Parathyroid adenoma (tissue), 2 donors: Measurements from ENCODE around the gene CD300LG.

Experiments used
- H2AFZ ChIP-seq: fragments of 300-600 bp; sonication (generic); one replicate; pipeline ENCODE4 v1.7.0; 2017; ENCODE audit warnings: antibody characterized with exemption, mild to moderate bottlenecking
- H3K27ac ChIP-seq: fragments of 300-600 bp; sonication (generic); one replicate; pipeline ENCODE4 v1.7.0; 2017
- H3K27me3 ChIP-seq: fragments of 300-600 bp; sonication (generic); one replicate; pipeline ENCODE4 v1.7.0; 2017; ENCODE audit warnings: low read length; ENCODE audit not compliant: control insufficient read depth, insufficient read depth
- H3K36me3 ChIP-seq: fragments of 300-600 bp; sonication (generic); one replicate; pipeline ENCODE4 v1.7.0; 2017; ENCODE audit warnings: low read length; ENCODE audit not compliant: control insufficient read depth, insufficient read depth
- H3K4me1 ChIP-seq: fragments of 300-600 bp; sonication (generic); one replicate; pipeline ENCODE4 v1.7.0; 2017; ENCODE audit warnings: control low read depth
- H3K4me2 ChIP-seq: fragments of 300-600 bp; sonication (generic); one replicate; pipeline ENCODE4 v1.7.0; 2017; ENCODE audit warnings: low read length
- H3K4me3 ChIP-seq: fragments of 300-600 bp; sonication (generic); one replicate; pipeline ENCODE4 v1.7.0; 2017; ENCODE audit warnings: low read depth, low read length
- H3K79me2 ChIP-seq: fragments of 300-600 bp; sonication (generic); one replicate; pipeline ENCODE4 v1.7.0; 2017; ENCODE audit warnings: control low read depth
- H3K9ac ChIP-seq: fragments of 300-600 bp; sonication (generic); one replicate; pipeline ENCODE4 v1.7.0; 2017; ENCODE audit warnings: mild to moderate bottlenecking
- H3K9me3 ChIP-seq: fragments of 300-600 bp; sonication (generic); one replicate; pipeline ENCODE4 v1.7.0; 2017; ENCODE audit warnings: low read length; ENCODE audit not compliant: control insufficient read depth
- CTCF ChIP-seq: fragments of 300-600 bp; sonication (generic); IDR thresholded peaks from one replicate; pipeline ENCODE4 v1.7.0; 2017; ENCODE audit warnings: antibody characterized with exemption, mild to moderate bottlenecking
- donor health status: primary hyperparathyroidism.

CD300LG gene

GRCh38 chr17:43849116-43849515, 2.1 kb downstream of the CD300LG start:
- no peak overlapping the region for H2AFZ ChIP-seq
- H3K27ac ChIP-seq, result no peak overlapping the region
- no peaks in the 10 kb centered on the region for H3K9me3 ChIP-seq
- no peaks in the 10 kb centered on the region for H3K27me3 ChIP-seq
- H3K4me2 ChIP-seq, result no peak overlapping the region
- no peak overlapping the region for H3K4me3 ChIP-seq
- H3K4me1 ChIP-seq, result no peaks in the 10 kb centered on the region
- H3K36me3 ChIP-seq, result no peaks in the 10 kb centered on the region
- H3K79me2 ChIP-seq, result no peaks in the 10 kb centered on the region
- TF ChIP-seq CTCF, result no peak
- no peak overlapping the region for H3K9ac ChIP-seq

- Histone ChIP-seq H3K4me1 (no peaks in the 10 kb centered on the region), H3K36me3 (no peaks in the 10 kb centered on the region), H3K79me2 (no peaks in the 10 kb centered on the region), H3K4me2 (no peak overlapping the region), H3K27me3 (no peaks in the 10 kb centered on the region), H3K9ac (no peak overlapping the region), H3K9me3 (no peaks in the 10 kb centered on the region), H3K27ac (no peak overlapping the region), H3K4me3 (no peak overlapping the region), H2AFZ (no peak overlapping the region)
- TF ChIP-seq CTCF, result no peak
Measured at GRCh38 chr17:43852571-43852970, 5.6 kb downstream of the CD300LG start.

- H3K27ac ChIP-seq, result no peak overlapping the region
- no peak for TF ChIP-seq CTCF
- H3K9ac ChIP-seq, result no peak overlapping the region
- no peak overlapping the region for H3K4me3 ChIP-seq
- H3K4me1 ChIP-seq, result no peaks in the 10 kb centered on the region
- H3K4me2 ChIP-seq, result no peak overlapping the region
- no peak overlapping the region for H2AFZ ChIP-seq
- no peaks in the 10 kb centered on the region for H3K36me3 ChIP-seq
- no peaks in the 10 kb centered on the region for H3K79me2 ChIP-seq
- no peaks in the 10 kb centered on the region for H3K27me3 ChIP-seq
- H3K9me3 ChIP-seq, result no peaks in the 10 kb centered on the region
Measured at GRCh38 chr17:43853546-43853945, 6.6 kb downstream of the CD300LG start.

- H3K36me3 ChIP-seq, result no peaks in the 10 kb centered on the region
Measured at GRCh38 chr17:43854498-43854897, 7.5 kb downstream of the CD300LG start.

More at GRCh38 chr17:43854498-43854897, 7.5 kb downstream of the CD300LG start:
- Histone ChIP-seq H3K9me3 (no peaks in the 10 kb centered on the region), H3K9ac (no peak overlapping the region), H3K4me1 (no peaks in the 10 kb centered on the region), H3K27me3 (no peaks in the 10 kb centered on the region), H3K4me2 (no peak overlapping the region), H3K79me2 (no peaks in the 10 kb centered on the region), H3K27ac (no peak overlapping the region), H2AFZ (no peak overlapping the region), H3K4me3 (no peak overlapping the region)
- TF ChIP-seq CTCF, result no peak
